ENCODE data around the gene ADTRP. TPM values are rescaled to one million over a fixed set of nuclear protein-coding genes. Genes with fewer than 3 reads are reported as not detected.

ADTRP gene
- total and polyA plus RNA-seq, 10 of the 15 experiments (the other 5 are each of a cell fraction or from before 2014, with no cell fraction given): 0.10 to 2.6 (median 2.1) TPM

DNA sequence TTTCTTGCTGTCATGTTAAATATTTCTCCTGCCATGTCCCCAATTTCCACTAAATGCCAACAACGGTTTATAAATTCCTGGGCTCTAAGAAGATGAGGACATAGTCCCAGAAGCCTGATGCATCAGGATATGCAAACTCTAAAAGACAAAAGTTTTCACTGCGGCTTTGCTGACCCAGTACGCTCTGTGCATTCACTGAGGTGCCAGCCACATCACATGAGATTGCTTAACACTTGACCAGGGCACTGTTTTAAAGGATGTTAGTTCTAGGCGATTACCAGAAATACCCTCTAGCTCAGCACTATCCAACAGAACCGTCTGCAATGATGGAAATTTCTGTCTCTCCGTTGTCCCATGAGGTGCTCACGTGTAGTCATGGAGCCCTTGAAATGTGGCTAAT, 19.9 kb upstream of the ADTRP start:
- Histone ChIP-seq H3K4me2 (ENCODE audit: control insufficient read depth, insufficient read depth) (no peak overlapping the region), H3K4me3 (no peak overlapping the region), H2AFZ (ENCODE audit: control insufficient read depth, low read depth, low read length) (no peak overlapping the region), H3K36me3 (ENCODE audit: control insufficient read depth in 2 of 2, insufficient read depth in 2 of 2, low read length in 1 of 2) (no peaks in the 10 kb centered on the region), H3K27me3 (replicated peaks in 1 of 2; ENCODE audit: control insufficient read depth in 2 of 2, insufficient read depth in 2 of 2, low read length in 1 of 2) (no peaks in the 10 kb centered on the region), H3K79me2 (ENCODE audit: control insufficient read depth, insufficient read depth, low read length) (no peaks in the 10 kb centered on the region), H3K9me3 (replicated peaks; ENCODE audit: control insufficient read depth, insufficient read depth, low read length) (no peaks in the 10 kb centered on the region; the same call in 2 of the 3 replicates), H3K27ac (ENCODE audit: control insufficient read depth, insufficient read depth) (no peak overlapping the region), H3K9ac (ENCODE audit: control insufficient read depth, insufficient read depth, low read length) (no peak overlapping the region), H4K20me1 (ENCODE audit: control insufficient read depth, insufficient read depth) (no peaks in the 10 kb centered on the region), H3K4me1 (ENCODE audit: control insufficient read depth, insufficient read depth, low read length) (no peaks in the 10 kb centered on the region)
- no peak for ATAC-seq
- POLR2A ChIA-PET: interaction anchor here (1.3 kb wide), 1 partner anchor 17 kb away, joined by 4 read pairs; no protein-coding TSS in a partner anchor
- intact Hi-C loops (cut with micrococcal nuclease; ENCODE audit: unreplicated experiment) (no loop called here), in situ Hi-C loops (cut with MboI) (no loop called here)
- CTCF ChIA-PET: interaction anchor here (1.1 to 1.4 kb wide), 2 partner anchors 16 to 23 kb away, joined by 3 to 4 read pairs; no protein-coding TSS in a partner anchor
- RAD21 ChIA-PET (ENCODE audit: unreplicated experiment): interaction anchor here (1.0 to 3.9 kb wide), 2 partner anchors 12 to 76 kb away, joined by 3 to 23 read pairs; no protein-coding TSS in a partner anchor
- DNase-seq (ENCODE audit: low read depth, low spot score): no peak
- SMC1A ChIA-PET (ENCODE audit: uncharacterized antibody, unreplicated experiment): interaction anchor here (0.9 to 2.7 kb wide), 4 partner anchors 19 to 51 kb away, joined by 3 to 9 read pairs (median 3); no protein-coding TSS in a partner anchor
- FAIRE-seq: no peak
- TF ChIP-seq STAT1 (conservative IDR thresholded peaks at IDR 0.05) (no peak), PKNOX1 (IDR thresholded peaks at IDR 0.05) (no peak)
- BruUV-seq (replicated peaks): no TSS peak
- 92% methylated on average over 7 of the region's 7 CpGs for WGBS (ENCODE audit: insufficient coverage, insufficient replicate concordance, low lambda C conversion rate, missing lambda C conversion rate)

GRCh38 chr6:11798096-11798495, 19.5 kb upstream of the ADTRP start:
- ChIA-PET SMC1A (ENCODE audit: uncharacterized antibody, unreplicated experiment) (interaction anchor here (1.0 kb wide), 1 partner anchor 29 kb away, joined by 3 read pairs; no protein-coding TSS in a partner anchor), CTCF (interaction anchor here (1.1 to 1.4 kb wide), 2 partner anchors 16 to 24 kb away, joined by 3 to 4 read pairs; no protein-coding TSS in a partner anchor), RAD21 (ENCODE audit: unreplicated experiment) (interaction anchor here (3.9 kb wide), 1 partner anchor 12 kb away, joined by 23 read pairs; no protein-coding TSS in a partner anchor), POLR2A (interaction anchor here (1.3 kb wide), 1 partner anchor 17 kb away, joined by 4 read pairs; no protein-coding TSS in a partner anchor)
- intact Hi-C loops (cut with micrococcal nuclease; ENCODE audit: unreplicated experiment): no loop called here
- Histone ChIP-seq H3K4me1 (ENCODE audit: control insufficient read depth, insufficient read depth, low read length) (no peaks in the 10 kb centered on the region), H3K27ac (ENCODE audit: control insufficient read depth, insufficient read depth) (no peak overlapping the region), H3K36me3 (ENCODE audit: control insufficient read depth in 2 of 2, insufficient read depth in 2 of 2, low read length in 1 of 2) (no peaks in the 10 kb centered on the region), H3K9me3 (replicated peaks; ENCODE audit: control insufficient read depth, insufficient read depth, low read length) (no peaks in the 10 kb centered on the region; the same call in 2 of the 3 replicates), H4K20me1 (ENCODE audit: control insufficient read depth, insufficient read depth) (no peaks in the 10 kb centered on the region), H3K27me3 (replicated peaks in 1 of 2; ENCODE audit: control insufficient read depth in 2 of 2, insufficient read depth in 2 of 2, low read length in 1 of 2) (no peaks in the 10 kb centered on the region), H3K4me3 (no peak overlapping the region), H3K4me2 (ENCODE audit: control insufficient read depth, insufficient read depth) (no peak overlapping the region), H3K79me2 (ENCODE audit: control insufficient read depth, insufficient read depth, low read length) (no peaks in the 10 kb centered on the region), H3K9ac (ENCODE audit: control insufficient read depth, insufficient read depth, low read length) (no peak overlapping the region), H2AFZ (ENCODE audit: control insufficient read depth, low read depth, low read length) (no peak overlapping the region)
- DNase-seq (ENCODE audit: low read depth, low spot score): no peak
- in situ Hi-C loops (cut with MboI): no loop called here
- ATAC-seq: no peak
- no TSS peak for BruUV-seq (replicated peaks)
- WGBS (ENCODE audit: insufficient coverage, insufficient replicate concordance, low lambda C conversion rate, missing lambda C conversion rate): 50% methylated on average over 1 of the region's 1 CpG
- FAIRE-seq: no peak
- TF ChIP-seq BCL3 (IDR thresholded peaks at IDR 0.05; ENCODE audit: borderline replicate concordance, insufficient read depth, low read depth, low read length, poor library complexity, severe bottlenecking): no peak
- TF ChIP-seq NFIC (IDR thresholded peaks at IDR 0.05; ENCODE audit: low read depth, low read length): no peak
- no peak for TF ChIP-seq ASH2L (IDR thresholded peaks at IDR 0.05; ENCODE audit: borderline replicate concordance, low read depth)
- TF ChIP-seq ATF2 (IDR thresholded peaks at IDR 0.05; ENCODE audit: low read length): no peak
- no peak for TF ChIP-seq NR2C1 (IDR thresholded peaks at IDR 0.05)
- no peak for TF ChIP-seq IRF4 (IDR thresholded peaks at IDR 0.05; ENCODE audit: low read depth, low read length)
- no peak for TF ChIP-seq ZNF274 (IDR thresholded peaks at IDR 0.05; ENCODE audit: insufficient read depth, insufficient read length)
- no peak for TF ChIP-seq WRNIP1 (IDR thresholded peaks at IDR 0.05; ENCODE audit: borderline replicate concordance, low read depth, low read length)
- no peak for TF ChIP-seq ZNF207 (IDR thresholded peaks at IDR 0.05; ENCODE audit: borderline replicate concordance)
